HepG2 (cell line): Measurements from ENCODE around the gene SLC2A4. TPM values are rescaled to one million over a fixed set of nuclear protein-coding genes. Genes with fewer than 3 reads are reported as not detected.

Experiments used
- ASH2L ChIP-seq: fragments of 300-600, 200-600 bp; sonication (generic); IDR thresholded peaks from 2 replicates; pipeline ENCODE4 v1.7.0; 2017; ENCODE audit warnings: low read depth, mild to moderate bottlenecking, moderate library complexity, mixed read lengths, low read length; ENCODE audit not compliant: insufficient read length
- BORCS8-MEF2B ChIP-seq: sonication (generic); formaldehyde crosslinking; IDR thresholded peaks from 2 replicates; pipeline ENCODE4 v1.8.0; 2022; ENCODE audit warnings: mild to moderate bottlenecking, missing genetic modification reagents
- ELF4 ChIP-seq: sonication (generic); formaldehyde crosslinking; IDR thresholded peaks from 2 replicates; pipeline ENCODE4 v1.5.0; 2020; ENCODE audit warnings: missing genetic modification reagents, mild to moderate bottlenecking, moderate library complexity, borderline replicate concordance
- FOXO1 ChIP-seq: sonication (generic); formaldehyde crosslinking; IDR thresholded peaks from 2 replicates; pipeline ENCODE4 v1.4.0; 2020; ENCODE audit warnings: missing genetic modification reagents
- HNRNPK ChIP-seq: fragments of 200-400 bp; formaldehyde crosslinking; IDR thresholded peaks from 2 replicates; pipeline ENCODE4 v1.6.1; 2018; ENCODE audit warnings: low read length, low read depth, moderate library complexity, mild to moderate bottlenecking; ENCODE audit not compliant: poor library complexity, severe bottlenecking
- HNRNPUL1 ChIP-seq: fragments of 200-400 bp; formaldehyde crosslinking; IDR thresholded peaks from 2 replicates; pipeline ENCODE4 v1.6.1; 2017; ENCODE audit warnings: low read depth, mild to moderate bottlenecking, low read length, moderate library complexity
- MEIS2 ChIP-seq: sonication (generic); formaldehyde crosslinking; IDR thresholded peaks from 2 replicates; pipeline ENCODE4 v1.9.0; 2021; ENCODE audit warnings: mild to moderate bottlenecking, missing genetic modification reagents
- POGZ ChIP-seq: sonication (generic); formaldehyde crosslinking; IDR thresholded peaks from 2 replicates; pipeline ENCODE4 v1.4.0; 2020; ENCODE audit warnings: mild to moderate bottlenecking, missing genetic modification reagents
- RCOR2 ChIP-seq: IDR thresholded peaks from 2 replicates; pipeline ENCODE4 v1.6.1; 2016; ENCODE audit warnings: missing biosample characterization, missing genetic modification reagents
- TARDBP ChIP-seq: sonication (generic); formaldehyde crosslinking; IDR thresholded peaks from 2 replicates; pipeline ENCODE4 v1.8.0; 2022; ENCODE audit warnings: mild to moderate bottlenecking, missing genetic modification reagents
- ZFP36L2 ChIP-seq: sonication (generic); formaldehyde crosslinking; IDR thresholded peaks from 2 replicates; pipeline ENCODE4 v1.4.0; 2020; ENCODE audit warnings: missing genetic modification reagents
- ZNF251 ChIP-seq: sonication (generic); formaldehyde crosslinking; IDR thresholded peaks from 2 replicates; pipeline ENCODE4 v1.9.0; 2021; ENCODE audit warnings: mild to moderate bottlenecking, missing genetic modification reagents
- ZNF317 ChIP-seq: sonication (generic); formaldehyde crosslinking; IDR thresholded peaks from 2 replicates; pipeline ENCODE4 v1.5.0; 2020; ENCODE audit warnings: mild to moderate bottlenecking, missing genetic modification reagents
- ZNF564 ChIP-seq: sonication (generic); formaldehyde crosslinking; IDR thresholded peaks from 2 replicates; pipeline ENCODE4 v1.8.1; 2023; ENCODE audit warnings: mild to moderate bottlenecking, missing genetic modification reagents
- ZNF572 ChIP-seq: sonication (generic); formaldehyde crosslinking; IDR thresholded peaks from 2 replicates; pipeline ENCODE4 v1.5.1; 2020; ENCODE audit warnings: mild to moderate bottlenecking, missing genetic modification reagents
- ZNF598 ChIP-seq: sonication (generic); formaldehyde crosslinking; IDR thresholded peaks from 2 replicates; pipeline ENCODE4 v1.5.1; 2020; ENCODE audit warnings: mild to moderate bottlenecking, missing genetic modification reagents, borderline replicate concordance
- ZNF883 ChIP-seq: sonication (generic); formaldehyde crosslinking; IDR thresholded peaks from 2 replicates; pipeline ENCODE4 v1.5.1; 2020; ENCODE audit warnings: mild to moderate bottlenecking, missing genetic modification reagents; ENCODE audit errors: not compliant biosample characterization
- ZSCAN20 ChIP-seq: sonication (generic); formaldehyde crosslinking; IDR thresholded peaks from 2 replicates; pipeline ENCODE4 v1.4.0; 2020; ENCODE audit warnings: missing genetic modification reagents, mild to moderate bottlenecking, borderline replicate concordance
- polyA plus RNA-seq, 8 experiments: library from polyadenylated mRNA; depleted of rRNA in 3 of 8; stranded (reverse) in 7 of 8; unstranded in 1 of 8; fragments of >200 nt; fragmentation: Illumina TruSeq in 4 of 8; extraction: Trizol in 4 of 8; gene quantifications; 2 replicates each; pipeline versions ENCODE4 v1.2.1 to v1.2.3, GENCODE V29; 2011 to 2016; ENCODE audit warnings: low read depth in 4 of 8, missing spikeins in 1 of 8, mixed read lengths in 1 of 8; ENCODE audit not compliant: insufficient read depth in 1 of 8
- total RNA-seq, 5 experiments: library from RNA; depleted of rRNA; stranded (reverse); fragments of >200 nt; fragmentation: Illumina TruSeq; extraction: Trizol; gene quantifications; 2 replicates each; pipeline ENCODE4 v1.2.3, GENCODE V29; 2016; ENCODE audit warnings: low read depth in 1 of 5
- TF ChIP-seq, protein P1 (sequence below): IDR thresholded peaks from 2 replicates; pipeline ENCODE4 v1.6.1; 2016; ENCODE audit warnings: low read depth, missing genetic modification reagents, missing compliant biosample characterization
- TF ChIP-seq, protein P2 (sequence below): sonication (generic); formaldehyde crosslinking; IDR thresholded peaks from 2 replicates; pipeline ENCODE4 v1.4.0; 2020; ENCODE audit warnings: mild to moderate bottlenecking, low read depth, missing genetic modification reagents
- TF ChIP-seq, protein P3 (sequence below): sonication (generic); formaldehyde crosslinking; IDR thresholded peaks from 2 replicates; pipeline ENCODE4 v1.5.0; 2020; ENCODE audit warnings: missing genetic modification reagents

Gene SLC2A4
- total and polyA plus RNA-seq, 2 of the 13 experiments (the other 11 are each of a cell fraction or from before 2014, with no cell fraction given) = 4.9 to 5.8 TPM

DNA sequence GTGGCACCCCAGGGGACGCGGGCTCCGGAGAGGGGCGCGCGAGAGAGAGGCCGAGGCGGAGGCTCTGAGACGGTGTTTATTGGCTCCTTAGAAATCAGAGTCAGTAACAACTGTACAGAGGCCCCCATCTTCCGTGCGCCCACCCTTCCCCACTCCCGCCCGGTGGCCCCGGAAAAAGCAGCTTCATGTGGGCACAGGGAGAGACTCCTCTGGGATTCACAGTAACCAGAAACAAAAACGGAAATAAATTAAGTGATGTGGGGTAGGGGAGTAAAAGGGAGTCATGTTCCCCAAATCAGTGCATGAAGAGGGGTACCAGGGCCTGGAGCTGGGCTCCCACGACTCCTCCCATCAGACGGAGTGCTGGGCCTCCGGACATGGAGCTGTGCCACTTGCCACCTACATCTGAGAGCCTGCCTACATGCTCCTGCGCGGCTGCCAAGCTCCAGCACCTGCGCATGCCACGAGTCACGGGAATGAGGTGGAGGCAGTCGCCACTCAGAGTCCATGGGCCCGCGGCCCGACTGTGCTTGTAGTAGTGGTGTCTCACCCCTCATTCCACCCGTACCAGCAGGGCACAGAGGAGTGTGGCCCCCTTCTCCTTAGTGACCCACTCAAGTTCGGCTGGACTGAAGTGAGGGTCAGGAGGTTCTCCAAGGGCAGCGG, 34.2 kb downstream of the SLC2A4 start (continued):
- TF ChIP-seq ZNF883 (CRISPR knock-in tag) (peak; percentile 8), POGZ (CRISPR knock-in tag) (no peak), TARDBP (no peak), ELF4 (CRISPR knock-in tag) (no peak), ASH2L (peak; percentile 14), FOXO1 (no peak), HNRNPUL1 (no peak), ZFP36L2 (CRISPR knock-in tag) (no peak), ZNF251 (CRISPR knock-in tag) (no peak), BORCS8-MEF2B (CRISPR knock-in tag) (0 out of 2 replicates have a peak, but pooled peaks have one; percentile 0), ZNF572 (peak; percentile 73; the same call in 1 of the 2 replicates), ZNF317 (CRISPR knock-in tag) (no peak), RCOR2 (CRISPR knock-in tag) (no peak), HNRNPK (peak; percentile 3), ZNF564 (CRISPR knock-in tag) (no peak), ZSCAN20 (CRISPR knock-in tag) (no peak), MEIS2 (CRISPR knock-in tag) (no peak), ZNF598 (CRISPR knock-in tag) (peak; percentile 6; the same call in 1 of the 2 replicates)
- TF ChIP-seq, protein P1, sequence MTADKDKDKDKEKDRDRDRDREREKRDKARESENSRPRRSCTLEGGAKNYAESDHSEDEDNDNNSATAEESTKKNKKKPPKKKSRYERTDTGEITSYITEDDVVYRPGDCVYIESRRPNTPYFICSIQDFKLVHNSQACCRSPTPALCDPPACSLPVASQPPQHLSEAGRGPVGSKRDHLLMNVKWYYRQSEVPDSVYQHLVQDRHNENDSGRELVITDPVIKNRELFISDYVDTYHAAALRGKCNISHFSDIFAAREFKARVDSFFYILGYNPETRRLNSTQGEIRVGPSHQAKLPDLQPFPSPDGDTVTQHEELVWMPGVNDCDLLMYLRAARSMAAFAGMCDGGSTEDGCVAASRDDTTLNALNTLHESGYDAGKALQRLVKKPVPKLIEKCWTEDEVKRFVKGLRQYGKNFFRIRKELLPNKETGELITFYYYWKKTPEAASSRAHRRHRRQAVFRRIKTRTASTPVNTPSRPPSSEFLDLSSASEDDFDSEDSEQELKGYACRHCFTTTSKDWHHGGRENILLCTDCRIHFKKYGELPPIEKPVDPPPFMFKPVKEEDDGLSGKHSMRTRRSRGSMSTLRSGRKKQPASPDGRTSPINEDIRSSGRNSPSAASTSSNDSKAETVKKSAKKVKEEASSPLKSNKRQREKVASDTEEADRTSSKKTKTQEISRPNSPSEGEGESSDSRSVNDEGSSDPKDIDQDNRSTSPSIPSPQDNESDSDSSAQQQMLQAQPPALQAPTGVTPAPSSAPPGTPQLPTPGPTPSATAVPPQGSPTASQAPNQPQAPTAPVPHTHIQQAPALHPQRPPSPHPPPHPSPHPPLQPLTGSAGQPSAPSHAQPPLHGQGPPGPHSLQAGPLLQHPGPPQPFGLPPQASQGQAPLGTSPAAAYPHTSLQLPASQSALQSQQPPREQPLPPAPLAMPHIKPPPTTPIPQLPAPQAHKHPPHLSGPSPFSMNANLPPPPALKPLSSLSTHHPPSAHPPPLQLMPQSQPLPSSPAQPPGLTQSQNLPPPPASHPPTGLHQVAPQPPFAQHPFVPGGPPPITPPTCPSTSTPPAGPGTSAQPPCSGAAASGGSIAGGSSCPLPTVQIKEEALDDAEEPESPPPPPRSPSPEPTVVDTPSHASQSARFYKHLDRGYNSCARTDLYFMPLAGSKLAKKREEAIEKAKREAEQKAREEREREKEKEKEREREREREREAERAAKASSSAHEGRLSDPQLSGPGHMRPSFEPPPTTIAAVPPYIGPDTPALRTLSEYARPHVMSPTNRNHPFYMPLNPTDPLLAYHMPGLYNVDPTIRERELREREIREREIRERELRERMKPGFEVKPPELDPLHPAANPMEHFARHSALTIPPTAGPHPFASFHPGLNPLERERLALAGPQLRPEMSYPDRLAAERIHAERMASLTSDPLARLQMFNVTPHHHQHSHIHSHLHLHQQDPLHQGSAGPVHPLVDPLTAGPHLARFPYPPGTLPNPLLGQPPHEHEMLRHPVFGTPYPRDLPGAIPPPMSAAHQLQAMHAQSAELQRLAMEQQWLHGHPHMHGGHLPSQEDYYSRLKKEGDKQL (CRISPR knock-in tag) = no peak
- TF ChIP-seq, protein P2, sequence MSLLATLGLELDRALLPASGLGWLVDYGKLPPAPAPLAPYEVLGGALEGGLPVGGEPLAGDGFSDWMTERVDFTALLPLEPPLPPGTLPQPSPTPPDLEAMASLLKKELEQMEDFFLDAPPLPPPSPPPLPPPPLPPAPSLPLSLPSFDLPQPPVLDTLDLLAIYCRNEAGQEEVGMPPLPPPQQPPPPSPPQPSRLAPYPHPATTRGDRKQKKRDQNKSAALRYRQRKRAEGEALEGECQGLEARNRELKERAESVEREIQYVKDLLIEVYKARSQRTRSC (CRISPR knock-in tag) = no peak
- TF ChIP-seq, protein P3, sequence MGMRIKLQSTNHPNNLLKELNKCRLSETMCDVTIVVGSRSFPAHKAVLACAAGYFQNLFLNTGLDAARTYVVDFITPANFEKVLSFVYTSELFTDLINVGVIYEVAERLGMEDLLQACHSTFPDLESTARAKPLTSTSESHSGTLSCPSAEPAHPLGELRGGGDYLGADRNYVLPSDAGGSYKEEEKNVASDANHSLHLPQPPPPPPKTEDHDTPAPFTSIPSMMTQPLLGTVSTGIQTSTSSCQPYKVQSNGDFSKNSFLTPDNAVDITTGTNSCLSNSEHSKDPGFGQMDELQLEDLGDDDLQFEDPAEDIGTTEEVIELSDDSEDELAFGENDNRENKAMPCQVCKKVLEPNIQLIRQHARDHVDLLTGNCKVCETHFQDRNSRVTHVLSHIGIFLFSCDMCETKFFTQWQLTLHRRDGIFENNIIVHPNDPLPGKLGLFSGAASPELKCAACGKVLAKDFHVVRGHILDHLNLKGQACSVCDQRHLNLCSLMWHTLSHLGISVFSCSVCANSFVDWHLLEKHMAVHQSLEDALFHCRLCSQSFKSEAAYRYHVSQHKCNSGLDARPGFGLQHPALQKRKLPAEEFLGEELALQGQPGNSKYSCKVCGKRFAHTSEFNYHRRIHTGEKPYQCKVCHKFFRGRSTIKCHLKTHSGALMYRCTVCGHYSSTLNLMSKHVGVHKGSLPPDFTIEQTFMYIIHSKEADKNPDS (CRISPR knock-in tag) = no peak
